Lower leg skin (tissue), 4 donors: ENCODE data around the gene TRPV6. TPM values are rescaled to one million over a fixed set of nuclear protein-coding genes. Genes with fewer than 3 reads are reported as not detected.
A peak's percentile ranks its signal among the peaks of the same experiment; 100 is the strongest.

ENCODE experiments used
- DNase-seq, 2 donors: peaks; one replicate each; pipeline ENCODE4 v3.0.0-alpha.2; 2019; ENCODE audit warnings: low spot score in 2 of 2
- H3K4me3 ChIP-seq: fragments of 200-600 bp; sonication (generic); 2 replicates; pipeline ENCODE4 v1.5.1; 2017; ENCODE audit warnings: mild to moderate bottlenecking, low read depth; ENCODE audit not compliant: poor library complexity, severe bottlenecking
- POLR2A ChIP-seq, 2 donors: fragments of 450-650 bp; IDR thresholded peaks; one replicate each; pipeline ENCODE4 v1.6.1; 2016 to 2017; ENCODE audit warnings: antibody characterized with exemption in 2 of 2, mild to moderate bottlenecking in 1 of 2, moderate library complexity in 1 of 2
- WGBS, 2 donors: methylation state at CpG; one replicate each; pipeline ENCODE4 v1.1.5; 2018; 5-methylcytosine and 5-hydroxymethylcytosine counted together
- intact Hi-C: fragments of 100-400 bp; cut with DNase I; formaldehyde crosslinking; loops from one replicate; pipeline ENCODE4 v1.15.0; 2023; ENCODE audit warnings: low total_unique reads
- total RNA-seq, 4 donors: library from RNA; depleted of rRNA; stranded (reverse); fragments of >200 nt; gene quantifications; one replicate each; pipeline ENCODE4 v1.1.0, GENCODE V29; 2016
- TF ChIP-seq, protein P1 (sequence below), 3 donors: fragments of 450-650 bp; IDR thresholded peaks; one replicate each; pipeline ENCODE4 v1.5.1; 2016; ENCODE audit warnings: antibody characterized with exemption in 3 of 3, mild to moderate bottlenecking in 3 of 3, moderate library complexity in 2 of 3

Gene TRPV6
- total RNA-seq, 4 donors from 2014 or later, result 10.3 to 13.4 (median 11.5) TPM

DNA sequence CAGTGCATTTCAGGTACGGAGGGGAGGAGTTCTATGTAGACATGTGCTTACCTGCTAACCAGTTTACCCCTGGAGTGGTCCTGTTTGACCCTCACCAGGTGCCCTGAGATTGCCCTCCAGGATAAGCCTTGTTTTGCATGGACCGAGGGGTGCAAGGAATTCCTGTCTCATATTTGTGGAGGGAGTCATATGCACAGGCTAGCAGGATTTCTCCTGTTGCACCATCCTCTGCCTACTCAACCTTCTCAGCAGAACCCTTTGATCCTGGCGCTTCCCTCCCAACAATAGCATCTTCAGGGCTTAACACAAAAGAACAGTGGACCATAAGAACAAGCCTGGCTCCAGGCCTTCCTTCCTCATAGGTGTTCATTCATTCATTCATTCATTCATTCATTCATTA lies 7.2 kb downstream of the TRPV6 start:
- peak in 1 of 2 donors; percentile 60 for DNase-seq
- no peak overlapping the region for H3K4me3 ChIP-seq
- TF ChIP-seq, protein P1, sequence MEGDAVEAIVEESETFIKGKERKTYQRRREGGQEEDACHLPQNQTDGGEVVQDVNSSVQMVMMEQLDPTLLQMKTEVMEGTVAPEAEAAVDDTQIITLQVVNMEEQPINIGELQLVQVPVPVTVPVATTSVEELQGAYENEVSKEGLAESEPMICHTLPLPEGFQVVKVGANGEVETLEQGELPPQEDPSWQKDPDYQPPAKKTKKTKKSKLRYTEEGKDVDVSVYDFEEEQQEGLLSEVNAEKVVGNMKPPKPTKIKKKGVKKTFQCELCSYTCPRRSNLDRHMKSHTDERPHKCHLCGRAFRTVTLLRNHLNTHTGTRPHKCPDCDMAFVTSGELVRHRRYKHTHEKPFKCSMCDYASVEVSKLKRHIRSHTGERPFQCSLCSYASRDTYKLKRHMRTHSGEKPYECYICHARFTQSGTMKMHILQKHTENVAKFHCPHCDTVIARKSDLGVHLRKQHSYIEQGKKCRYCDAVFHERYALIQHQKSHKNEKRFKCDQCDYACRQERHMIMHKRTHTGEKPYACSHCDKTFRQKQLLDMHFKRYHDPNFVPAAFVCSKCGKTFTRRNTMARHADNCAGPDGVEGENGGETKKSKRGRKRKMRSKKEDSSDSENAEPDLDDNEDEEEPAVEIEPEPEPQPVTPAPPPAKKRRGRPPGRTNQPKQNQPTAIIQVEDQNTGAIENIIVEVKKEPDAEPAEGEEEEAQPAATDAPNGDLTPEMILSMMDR (IDR thresholded peaks at IDR 0.05), result no peak
- TF ChIP-seq POLR2A (IDR thresholded peaks at IDR 0.05), result no peak
- intact Hi-C loops, result no loop called here
- 87 to 91% methylated on average over 3 of the region's 3 CpGs for WGBS, 2 donors

DNA sequence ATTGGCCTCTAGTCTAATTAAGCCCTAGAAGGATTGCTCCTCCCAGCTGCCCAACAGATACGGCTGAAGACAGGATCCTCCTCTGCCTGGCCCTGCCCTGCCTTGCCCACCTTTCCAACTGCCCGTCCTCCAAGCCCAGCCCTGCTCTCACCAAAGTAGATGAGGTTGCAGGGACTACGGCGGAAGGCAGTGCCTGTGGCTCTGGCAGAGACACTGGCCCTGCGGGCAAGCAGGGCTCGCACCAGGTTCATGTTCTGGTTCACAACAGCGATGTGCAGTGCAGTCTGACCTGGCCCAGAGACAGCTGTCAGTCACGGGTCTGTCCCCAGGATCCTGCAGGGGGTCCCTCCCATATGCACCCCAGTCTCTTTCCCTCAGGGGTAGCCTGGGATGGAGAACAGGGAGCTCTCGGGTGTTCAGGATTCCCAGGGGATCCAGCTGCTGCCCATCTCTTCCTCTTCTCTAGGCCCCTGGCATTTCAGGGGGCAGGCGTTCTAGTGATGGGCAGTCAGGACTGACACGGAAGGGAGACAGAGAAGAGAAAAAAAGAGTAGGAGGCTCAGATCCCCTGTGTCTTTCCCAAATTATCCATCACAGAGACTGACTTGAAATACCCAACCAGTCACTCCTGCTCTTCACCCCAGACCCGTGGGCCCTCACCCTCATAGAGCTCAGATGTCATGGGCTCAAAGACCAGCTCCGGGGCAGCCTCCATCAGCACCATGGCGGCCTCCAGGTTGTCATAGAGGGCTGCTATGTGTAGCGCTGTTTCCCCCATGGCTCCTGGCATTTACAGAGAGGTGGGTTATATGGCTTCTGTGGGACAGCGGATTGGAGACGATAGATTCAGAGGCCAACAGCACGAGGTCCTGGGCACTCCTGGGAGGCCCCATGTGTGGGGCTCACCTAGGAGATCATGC lies 8.3 kb downstream of the TRPV6 start:
- DNase-seq, result peak in 1 of 2 donors; percentile 81

DNA sequence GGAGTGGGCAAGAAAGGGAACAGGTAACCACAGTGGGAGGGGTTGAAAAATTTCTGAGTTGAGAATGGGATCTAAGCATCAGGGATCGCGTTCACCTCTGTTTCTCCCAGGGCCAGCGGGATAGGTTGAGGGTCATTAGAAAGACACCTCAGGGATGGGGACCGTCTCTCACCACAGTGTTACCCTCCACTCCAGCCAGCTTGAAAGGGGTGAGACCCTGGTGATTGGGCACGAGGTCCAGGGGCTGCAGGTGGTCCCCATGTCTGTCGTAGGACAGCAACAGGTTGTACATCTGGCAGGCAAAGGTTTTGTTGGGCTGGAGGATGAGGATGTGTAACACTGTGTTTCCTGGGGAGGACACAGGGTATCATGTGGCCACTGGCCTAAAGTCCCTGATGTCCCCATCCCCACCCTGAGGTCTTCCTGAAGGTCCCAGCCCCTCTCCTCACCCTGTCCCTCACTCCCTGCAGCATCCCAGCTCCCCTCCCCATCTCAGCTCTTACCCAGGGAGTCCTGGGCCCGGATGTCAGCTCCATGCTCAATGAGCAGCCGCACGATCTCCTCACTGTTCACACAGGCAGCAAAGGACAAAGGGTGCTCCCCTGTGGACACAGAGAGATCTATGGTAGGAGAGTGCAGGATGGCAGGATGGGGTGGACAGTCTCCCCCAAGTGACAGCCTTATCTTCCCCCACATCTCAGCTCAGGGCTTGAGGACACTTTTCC lies 9.1 kb downstream of the TRPV6 start:
- no peak overlapping the region for H3K4me3 ChIP-seq
- peak in 1 of 2 donors; percentile 66 for DNase-seq
- 84 to 89% methylated on average over 8 to 9 of the region's 9 CpGs for WGBS, 2 donors
- TF ChIP-seq, protein P1 (IDR thresholded peaks at IDR 0.05), result no peak
- no peak for TF ChIP-seq POLR2A (IDR thresholded peaks at IDR 0.05)
- intact Hi-C loops, result no loop called here

More for the DNA sequence above, 8.3 kb downstream of the TRPV6 start:
- TF ChIP-seq, protein P1 (IDR thresholded peaks at IDR 0.05), result no peak
- no peak for TF ChIP-seq POLR2A (IDR thresholded peaks at IDR 0.05)
- intact Hi-C loops, result no loop called here
- H3K4me3 ChIP-seq, result no peak overlapping the region
- WGBS, 2 donors, result 84% methylated on average over 18 of the region's 18 CpGs

DNA sequence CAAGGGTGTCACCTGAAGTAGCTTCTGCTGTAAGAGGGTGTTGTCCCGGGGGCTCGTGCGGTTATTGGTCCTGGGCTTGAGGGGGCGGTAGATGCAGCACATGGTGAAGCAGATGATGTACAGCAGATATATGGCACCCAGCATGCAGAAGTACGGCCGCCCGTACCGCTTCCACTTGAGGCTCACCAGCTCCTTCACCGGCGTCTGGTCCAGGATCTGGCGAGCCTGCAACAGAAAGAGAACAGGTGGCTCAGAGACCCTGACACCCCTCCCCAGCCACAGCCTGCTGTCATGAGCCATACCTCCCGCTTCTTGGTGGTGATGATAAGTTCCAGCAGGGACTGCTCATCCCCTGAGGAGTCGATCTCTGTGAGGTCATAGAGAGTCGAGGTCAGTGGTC lies 10.1 kb downstream of the TRPV6 start:
- TF ChIP-seq, protein P1 (IDR thresholded peaks at IDR 0.05), result no peak
- TF ChIP-seq POLR2A (IDR thresholded peaks at IDR 0.05), result no peak
- intact Hi-C loops, result no loop called here
- peak in 1 of 2 donors; percentile 78 for DNase-seq

DNA sequence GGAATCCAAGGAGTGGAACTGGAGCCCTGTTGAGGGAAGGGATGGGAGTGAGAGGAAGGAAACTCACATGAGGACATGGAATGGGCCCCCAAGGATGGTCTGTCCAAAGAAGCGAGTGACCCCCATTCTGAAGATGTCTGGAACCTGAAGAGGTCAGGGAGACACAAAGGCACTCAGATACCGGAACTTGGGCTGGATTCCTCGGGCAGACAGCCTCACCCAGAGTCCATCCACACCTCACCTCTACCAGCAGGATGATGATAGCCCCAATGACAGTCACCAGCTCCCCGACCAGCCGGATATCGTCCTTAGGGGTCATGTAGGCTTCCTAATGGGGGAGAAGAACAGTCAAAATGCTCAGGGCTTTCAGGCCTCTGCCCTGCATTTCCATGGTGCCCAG lies 10.7 kb downstream of the TRPV6 start:
- no peak overlapping the region for H3K4me3 ChIP-seq
- 91% methylated on average over 6 of the region's 6 CpGs for WGBS, 2 donors
- peak in 1 of 2 donors; percentile 43 for DNase-seq
- TF ChIP-seq POLR2A (IDR thresholded peaks at IDR 0.05), result no peak
- TF ChIP-seq, protein P1 (IDR thresholded peaks at IDR 0.05), result no peak
- intact Hi-C loops, result no loop called here

More for the DNA sequence above, 10.1 kb downstream of the TRPV6 start:
- 86 to 91% methylated on average over 14 of the region's 14 CpGs for WGBS, 2 donors
- no peak overlapping the region for H3K4me3 ChIP-seq
